GM12878 (cell line): ENCODE data around the gene TMEM50B. TPM values are rescaled to one million over a fixed set of nuclear protein-coding genes. Genes with fewer than 3 reads are reported as not detected.
A peak's percentile ranks its signal among the peaks of the same experiment; 100 is the strongest.

ENCODE experiments used
- ATAC-seq: fragments of 200-7000 bp; cut with Tn5 transposase; 3 replicates; pipeline ENCODE4 v1.9.1; 2020; ENCODE audit warnings: mild to moderate bottlenecking, moderate library complexity
- BruUV-seq: library from RNA; stranded (reverse); fragments of 400-500 nt; replicated peaks from 2 replicates; lab custom pipeline; 2021; lab: Mats Ljungman, UMichigan
- CTCF ChIA-PET: fragments of 300-600 bp; sonication (Branson Sonifier 250); formaldehyde crosslinking; extraction: SDS; loops from one replicate; lab custom pipeline; 2021; ENCODE audit warnings: inconsistent platforms; lab: Yijun Ruan, JAX
- POLR2A ChIA-PET: fragments of 350-600 bp; formaldehyde crosslinking; extraction: SDS; loops from one replicate; lab custom pipeline; 2021; ENCODE audit warnings: inconsistent platforms; lab: Charles Lee
- RAD21 ChIA-PET: fragments of 300-600 bp; sonication (Branson Sonifier 250); formaldehyde crosslinking; loops from one replicate; lab custom pipeline; 2023; ENCODE audit warnings: antibody characterized with exemption; ENCODE audit not compliant: unreplicated experiment; lab: Charles Lee
- SMC1A ChIA-PET: fragments of 300-600 bp; sonication (Branson Sonifier 250); formaldehyde crosslinking; loops from one replicate; lab custom pipeline; 2023; ENCODE audit not compliant: unreplicated experiment, uncharacterized antibody; lab: Charles Lee
- DNase-seq: peaks from one replicate; pipeline ENCODE4 v3.0.0-alpha.2; 2011; ENCODE audit warnings: low read depth, low spot score
- FAIRE-seq: peaks from 3 replicates; lab custom pipeline; 2011; peaks lifted over from hg19 to GRCh38; lab: Jason Lieb, UNC
- H2AFZ ChIP-seq: 2 replicates; pipeline ENCODE4 v1.6.0; 2011; ENCODE audit warnings: low read depth, low read length, control low read depth; ENCODE audit not compliant: control insufficient read depth
- H3K27ac ChIP-seq: 2 replicates; pipeline ENCODE4 v1.5.1; 2011; ENCODE audit warnings: control low read depth; ENCODE audit not compliant: control insufficient read depth, insufficient read depth
- H3K27me3 ChIP-seq, 2 experiments: replicated peaks in 1 of 2; 2 replicates each; pipeline versions ENCODE4 v1.6.0 to v1.6.1; 2011; ENCODE audit warnings: low read length in 1 of 2; ENCODE audit not compliant: control insufficient read depth in 2 of 2, insufficient read depth in 2 of 2
- H3K36me3 ChIP-seq, 2 experiments: 2 replicates each; pipeline ENCODE4 v1.5.1; 2011; ENCODE audit warnings: low read length in 1 of 2; ENCODE audit not compliant: control insufficient read depth in 2 of 2, insufficient read depth in 2 of 2
- H3K4me1 ChIP-seq: 2 replicates; pipeline ENCODE4 v1.6.1; 2011; ENCODE audit warnings: mild to moderate bottlenecking, low read length, moderate library complexity, mixed read lengths; ENCODE audit not compliant: control insufficient read depth, insufficient read depth
- H3K4me2 ChIP-seq: 2 replicates; pipeline ENCODE4 v1.6.0; 2011; ENCODE audit warnings: control low read depth; ENCODE audit not compliant: control insufficient read depth, insufficient read depth
- H3K4me3 ChIP-seq: fragments of 200-600 bp; sonication (generic); 2 replicates; pipeline ENCODE4 v1.5.1; 2016
- H3K79me2 ChIP-seq: 2 replicates; pipeline ENCODE4 v1.6.0; 2011; ENCODE audit warnings: low read length; ENCODE audit not compliant: control insufficient read depth, insufficient read depth
- H3K9ac ChIP-seq: 2 replicates; pipeline ENCODE4 v1.8.0; 2011; ENCODE audit warnings: low read length, control low read depth, mixed read lengths; ENCODE audit not compliant: control insufficient read depth, insufficient read depth
- H3K9me3 ChIP-seq: replicated peaks from 3 replicates; pipeline ENCODE4 v1.5.1; 2011; ENCODE audit warnings: mild to moderate bottlenecking, low read length; ENCODE audit not compliant: control insufficient read depth, insufficient read depth
- H4K20me1 ChIP-seq: 2 replicates; pipeline ENCODE4 v1.6.0; 2011; ENCODE audit not compliant: control insufficient read depth, insufficient read depth
- BHLHE40 ChIP-seq, 2 experiments: fragments of 450-650 bp in 1 of 2; IDR thresholded peaks; 2 replicates each; pipeline ENCODE4 v1.6.1; 2011 to 2017; ENCODE audit warnings: low read depth in 2 of 2, borderline replicate concordance in 1 of 2, improper control_type of control experiment in 1 of 2, low read length in 1 of 2, mild to moderate bottlenecking in 1 of 2
- HDAC2 ChIP-seq: fragments of 200-600 bp; sonication (generic); IDR thresholded peaks from 2 replicates; pipeline ENCODE4 v1.6.1; 2017
- IKZF2 ChIP-seq, 2 experiments: fragments of 450-650 bp; IDR thresholded peaks; 2 replicates each; pipeline ENCODE4 v1.6.1; 2017; ENCODE audit warnings: mild to moderate bottlenecking in 2 of 2, moderate library complexity in 2 of 2
- NR2C1 ChIP-seq: fragments of 450-650 bp; IDR thresholded peaks from 2 replicates; pipeline ENCODE4 v1.6.1; 2017; ENCODE audit warnings: antibody characterized with exemption, mild to moderate bottlenecking, moderate library complexity
- TCF12 ChIP-seq: IDR thresholded peaks from 2 replicates; pipeline ENCODE4 v1.6.1; 2011; ENCODE audit warnings: low read depth, mild to moderate bottlenecking, low read length
- WGBS: methylation state at CpG from one replicate; pipeline ENCODE4 v1.1.6; 2016; ENCODE audit warnings: low lambda C conversion rate; ENCODE audit not compliant: insufficient replicate concordance, insufficient coverage; ENCODE audit errors: missing lambda C conversion rate; 5-methylcytosine and 5-hydroxymethylcytosine counted together
- in situ Hi-C: fragments of 300-500 bp; cut with MboI; formaldehyde crosslinking; loops from 9 replicates; pipeline ENCODE4 v1.14.3; 2018; ENCODE audit warnings: mixed read lengths
- intact Hi-C: fragments of 100-400 bp; cut with micrococcal nuclease; formaldehyde crosslinking; loops from one replicate; pipeline ENCODE4 v1.14.2; 2022; ENCODE audit not compliant: unreplicated experiment
- polyA plus RNA-seq, 11 experiments: library from polyadenylated mRNA; depleted of rRNA in 4 of 11; unstranded in 6 of 11; stranded (reverse) in 5 of 11; fragments of >200 nt; fragmentation: Nextera tagmentation in 4 of 11; fragmentation: Illumina TruSeq in 1 of 11; extraction: Ambion mirVana in 4 of 11; extraction: Trizol in 1 of 11; gene quantifications; 1 replicate in 1 of 11; 2 replicates in 10 of 11; pipeline versions ENCODE4 v1.2.1 to v1.2.3, GENCODE V29; 2011 to 2016; ENCODE audit warnings: inconsistent platforms in 2 of 11, missing spikeins in 2 of 11, low read depth in 1 of 11
- total RNA-seq, 4 experiments: library from RNA; depleted of rRNA in 3 of 4; stranded (reverse); fragments of >200 nt in 3 of 4; fragmentation: Illumina TruSeq in 1 of 4; extraction: Trizol in 1 of 4; gene quantifications; 2 replicates each; pipeline versions ENCODE4 v1.2.1 to v1.2.3, GENCODE V29; 2013 to 2021

The TMEM50B gene
- total and polyA plus RNA-seq, 10 of the 15 experiments (the other 5 are each of a cell fraction or from before 2014, with no cell fraction given), result 12.1 to 42.1 (median 18.2) TPM

- FAIRE-seq, result no peak
- ChIA-PET POLR2A (interaction anchor here (1.4 kb wide), 1 partner anchor 10 kb away, joined by 4 read pairs; the partner anchor contains the start of gene DNAJC28), RAD21 (interaction anchor here (1.3 kb wide), 1 partner anchor 37 kb away, joined by 3 read pairs; no protein-coding TSS in a partner anchor), CTCF (interaction anchor here (1.3 to 4.1 kb wide), 4 partner anchors 10 to 284 kb away, joined by 3 to 21 read pairs (median 12); partner anchors contain the start of gene DNAJC28), SMC1A (interaction anchor here (0.8 to 2.7 kb wide), 4 partner anchors 10 to 120 kb away, joined by 4 to 17 read pairs (median 5); partner anchors contain the start of gene DNAJC28)
- Histone ChIP-seq H3K27me3 (no peaks in the 10 kb centered on the region), H3K4me3 (no peak overlapping the region), H4K20me1 (no peaks in the 10 kb centered on the region), H3K9me3 (no peaks in the 10 kb centered on the region), H3K27ac (no peak overlapping the region), H3K79me2 (peaks cover 15% of the 10 kb centered on the region), H3K36me3 (no peaks in the 10 kb centered on the region; a peak in 1 of 4 replicates), H3K9ac (no peak overlapping the region), H3K4me1 (peaks cover 3% of the 10 kb centered on the region; the same call in 1 of the 2 replicates), H3K4me2 (peak overlapping the region; percentile 86), H2AFZ (no peak overlapping the region)
- in situ Hi-C loops (no loop called here), intact Hi-C loops (loop anchor here (5.0 kb wide), 1 partner anchor 61 kb away; the partner anchor contains the start of genes GART and SON)
- TF ChIP-seq TCF12 (no peak), HDAC2 (no peak), IKZF2 (IDR thresholded peaks at IDR 0.05) (no peak), NR2C1 (no peak), BHLHE40 (IDR thresholded peaks at IDR 0.05; ENCODE audit: borderline replicate concordance in 1 of 2, low read depth in 2 of 2, low read length in 1 of 2) (no peak)
- ATAC-seq, result no peak
- 84% methylated on average over 9 of the region's 9 CpGs for WGBS
- DNase-seq, result no peak
- BruUV-seq, result no TSS peak
Observed at GRCh38 chr21:33481314-33481943, 1.7 kb upstream of the TMEM50B start.
